Pancreas (tissue), 10 donors: ENCODE measurements around the gene DAPK2. TPM values are rescaled to one million over a fixed set of nuclear protein-coding genes. Genes with fewer than 3 reads are reported as not detected.

Experiments used
- ATAC-seq, 4 donors: fragments of 200-7000 bp; cut with Tn5 transposase; one replicate each; pipeline versions ENCODE4 v1.8.0 to v1.9.1; 2020; ENCODE audit warnings: mild to moderate bottlenecking in 4 of 4, moderate library complexity in 4 of 4
- DNase-seq, 6 donors: peaks; one replicate each; pipeline ENCODE4 v3.0.0-alpha.2; 2020
- FAIRE-seq: peaks from 2 replicates; lab custom pipeline; 2012; peaks lifted over from hg19 to GRCh38; lab: Jason Lieb, UNC
- H3K27ac ChIP-seq, 4 donors: fragments of 200-600 bp; sonication (generic); 1 replicate in 3 of 4; 2 replicates in 1 of 4; pipeline versions ENCODE4 v1.5.0 to v1.8.0; 2020
- H3K27me3 ChIP-seq, 4 donors: fragments of 200-600 bp; one replicate each; pipeline ENCODE4 v1.8.0; 2021
- H3K36me3 ChIP-seq, 3 donors: fragments of 200-600 bp; sonication (generic) in 1 of 3; one replicate each; pipeline versions ENCODE4 v1.5.0 to v1.8.0; 2020 to 2021
- H3K4me1 ChIP-seq, 3 donors: fragments of 200-600 bp; one replicate each; pipeline ENCODE4 v1.8.0; 2021
- H3K4me3 ChIP-seq, 4 donors: fragments of 200-600 bp; sonication (generic) in 2 of 4; one replicate each; pipeline versions ENCODE4 v1.5.0 to v1.8.0; 2020 to 2021
- H3K9me3 ChIP-seq, 4 donors: fragments of 200-600 bp; one replicate each; pipeline ENCODE4 v1.8.0; 2021
- CTCF ChIP-seq, 4 donors: fragments of 200-600 bp; sonication (generic) in 3 of 4; IDR thresholded peaks; one replicate each; pipeline versions ENCODE4 v1.5.0 to v1.8.0; 2021; ENCODE audit warnings: antibody characterized with exemption in 4 of 4
- WGBS, 2 donors: extraction: QIAGEN DNeasy Blood & Tissue Kit; methylation state at CpG; one replicate each; pipeline ENCODE4 v1.1.7; 2013; 5-methylcytosine and 5-hydroxymethylcytosine counted together
- intact Hi-C, 3 donors: fragments of 100-400 bp; cut with DNase I; formaldehyde crosslinking; loops; one replicate each; pipeline versions ENCODE4 v1.11.1 to v1.14.2; 2022
- polyA plus RNA-seq, 2 donors: library from polyadenylated mRNA; stranded (reverse); fragments of 200-250 nt; gene quantifications; one replicate each; pipeline ENCODE4 v1.2.3, GENCODE V29; 2013
- total RNA-seq, 6 donors: library from RNA; stranded (reverse); fragmentation: NEBNext Ultra II Directional in 4 of 6; extraction: Animal tissue kit (Norgen Biotek cat#: 25700) in 4 of 6; gene quantifications; one replicate each; pipeline versions ENCODE4 v1.2.1 to v1.2.4, GENCODE V29; 2021 to 2023
- donor health status: healthy with polysubstance abuse.
- donor health status: DM: no; HTN: no; CAD: no; lungs with moderate emphysema.
- donor health status: DM: no; HTN: no; CAD: no.
- donor health status: control.
- donor health status: control.
- donor health status: Bipolar disorder and iron deficiency.
- donor health status: DM: yes; HTN: yes; CAD: no.
- donor health status: DM: no; HTN: no; CAD: no.
- donor health status: DM: no; HTN: no; CAD: no.
- donor health status: DM: yes; HTN: yes; CAD: no.

The DAPK2 gene
- total and polyA plus RNA-seq, 8 donors = 2.1 to 8.0 (median 5.4) TPM

- no peak for FAIRE-seq
- Histone ChIP-seq H3K27ac (no peak overlapping the region), H3K4me3 (no peak overlapping the region), H3K4me1 (no peaks in the 10 kb centered on the region), H3K9me3 (no peaks in the 10 kb centered on the region), H3K36me3 (no peaks in the 10 kb centered on the region), H3K27me3 (no peaks in the 10 kb centered on the region)
- 88 to 92% methylated on average over 8 of the region's 8 CpGs for WGBS, 2 donors
- ATAC-seq = no peak
- TF ChIP-seq CTCF (IDR thresholded peaks at IDR 0.05) = no peak
- intact Hi-C loops = no loop called here
- DNase-seq = no peak
These were observed 173.3 kb downstream of the DAPK2 start for GRCh38 chr15:63872759-63873510.

GRCh38 chr15:63870487-63871209 lies 175.6 kb downstream of the DAPK2 start:
- H3K36me3 ChIP-seq = no peaks in the 10 kb centered on the region
- intact Hi-C loops = no loop called here
- ATAC-seq (peak in 3 of 4 donors; percentile 72 to 93 (median 79)), DNase-seq (peak in 1 of 6 donors; percentile 35), FAIRE-seq (no peak)
- WGBS, 2 donors = 60 to 69% methylated on average over 6 of the region's 6 CpGs
- H3K4me1 ChIP-seq = no peaks in the 10 kb centered on the region
- no peaks in the 10 kb centered on the region for H3K27me3 ChIP-seq
- H3K27ac ChIP-seq = no peak overlapping the region
- no peaks in the 10 kb centered on the region for H3K9me3 ChIP-seq
- no peak for TF ChIP-seq CTCF (IDR thresholded peaks at IDR 0.05)
- H3K4me3 ChIP-seq = no peak overlapping the region

- H3K4me3 ChIP-seq = no peak overlapping the region
These were observed 176.3 kb downstream of the DAPK2 start for GRCh38 chr15:63870043-63870394.

GRCh38 chr15:63869371-63870042 lies 176.8 kb downstream of the DAPK2 start:
- intact Hi-C loops = no loop called here
- Histone ChIP-seq H3K27me3 (no peaks in the 10 kb centered on the region), H3K9me3 (no peaks in the 10 kb centered on the region), H3K36me3 (no peaks in the 10 kb centered on the region), H3K4me1 (no peaks in the 10 kb centered on the region), H3K27ac (no peak overlapping the region), H3K4me3 (no peak overlapping the region)
- DNase-seq = no peak
- FAIRE-seq = no peak
- WGBS, 2 donors = 77 to 78% methylated on average over 2 of the region's 2 CpGs
- no peak for TF ChIP-seq CTCF (IDR thresholded peaks at IDR 0.05)
- no peak for ATAC-seq

More at GRCh38 chr15:63870043-63870394, 176.3 kb downstream of the DAPK2 start:
- WGBS, 2 donors = 62 to 63% methylated on average over 2 of the region's 2 CpGs
- TF ChIP-seq CTCF (IDR thresholded peaks at IDR 0.05) = no peak
- no peaks in the 10 kb centered on the region for H3K4me1 ChIP-seq
- H3K27ac ChIP-seq = no peak overlapping the region
- H3K36me3 ChIP-seq = no peaks in the 10 kb centered on the region
- FAIRE-seq = no peak
- ATAC-seq = no peak
- H3K27me3 ChIP-seq = no peaks in the 10 kb centered on the region
- intact Hi-C loops = no loop called here
- H3K9me3 ChIP-seq = no peaks in the 10 kb centered on the region
- DNase-seq = no peak
